GM20431 (cell line): ENCODE measurements around the gene RAPGEF6.
"Not testable (repeated sequence)": the region's sequence is repeated elsewhere in the genome, so short reads cannot be mapped to it uniquely, and the experiment has no call there.

Experiments
- in situ Hi-C: fragments of 300-500 bp; cut with MseI, MboI; formaldehyde crosslinking; loops from one replicate; pipeline ENCODE4 v1.15.0; 2020; ENCODE audit warnings: low sequenced_read_pairs; ENCODE audit not compliant: unreplicated experiment

RAPGEF6 gene

GRCh38 chr5:131644822-131645221 is 9.8 kb upstream of the RAPGEF6 start:
- in situ Hi-C loops = no loop called here

GRCh38 chr5:131644370-131644769 is 9.3 kb upstream of the RAPGEF6 start:
- in situ Hi-C loops = no loop called here

GRCh38 chr5:131641494-131641893 is 6.5 kb upstream of the RAPGEF6 start:
- in situ Hi-C loops = no loop called here

GRCh38 chr5:131640043-131640856 is 5.2 kb upstream of the RAPGEF6 start:
- in situ Hi-C loops = no loop called here

- in situ Hi-C loops = no loop called here
Measured at GRCh38 chr5:131639148-131639547, 4.1 kb upstream of the RAPGEF6 start.

- in situ Hi-C loops = no loop called here
Measured at GRCh38 chr5:131637694-131638093, 2.7 kb upstream of the RAPGEF6 start.

- in situ Hi-C loops = no loop called here
Measured at GRCh38 chr5:131635684-131636572, 899 bp upstream of the RAPGEF6 start.

- in situ Hi-C loops = no loop called here
Measured at GRCh38 chr5:131634666-131634995, 398 bp downstream of the RAPGEF6 start.

GRCh38 chr5:131634238-131634637 is 791 bp downstream of the RAPGEF6 start:
- in situ Hi-C loops = no loop called here

- in situ Hi-C loops = no loop called here
Measured at GRCh38 chr5:131633830-131634229, 1.2 kb downstream of the RAPGEF6 start.

GRCh38 chr5:131630963-131631350 is 4.1 kb downstream of the RAPGEF6 start:
- in situ Hi-C loops = no loop called here

GRCh38 chr5:131630208-131630962 is 4.6 kb downstream of the RAPGEF6 start:
- in situ Hi-C loops = no loop called here

- in situ Hi-C loops = no loop called here
Measured at GRCh38 chr5:131628990-131629389, 6.0 kb downstream of the RAPGEF6 start.

GRCh38 chr5:131627207-131627865 is 7.7 kb downstream of the RAPGEF6 start:
- in situ Hi-C loops = no loop called here

- in situ Hi-C loops = no loop called here
Measured at GRCh38 chr5:131622633-131623032, 12.4 kb downstream of the RAPGEF6 start.

GRCh38 chr5:131621164-131621563 is 13.9 kb downstream of the RAPGEF6 start:
- in situ Hi-C loops = not testable (repeated sequence)

- in situ Hi-C loops = no loop called here
Measured at GRCh38 chr5:131619102-131619501, 15.9 kb downstream of the RAPGEF6 start.

- in situ Hi-C loops = no loop called here
Measured at GRCh38 chr5:131617140-131617822, 17.7 kb downstream of the RAPGEF6 start.

GRCh38 chr5:131615957-131616356 is 19.1 kb downstream of the RAPGEF6 start:
- in situ Hi-C loops = no loop called here

- in situ Hi-C loops = no loop called here
Measured at GRCh38 chr5:131613423-131613822, 21.6 kb downstream of the RAPGEF6 start.
